ENCODE measurements around the gene RTN4.
"Not testable (repeated sequence)": the region's sequence is repeated elsewhere in the genome, so short reads cannot be mapped to it uniquely, and the experiment has no call there.

Gene RTN4

GRCh38 chr2:55050100-55050994 lies at the start of gene RTN4:
Gene RTN4 (minus strand): TSS chr2:55050451. CDS start chr2:55050300, 151 bp downstream.
- DNase-seq (ENCODE audit: low spot score), result peak; percentile 98

DNA sequence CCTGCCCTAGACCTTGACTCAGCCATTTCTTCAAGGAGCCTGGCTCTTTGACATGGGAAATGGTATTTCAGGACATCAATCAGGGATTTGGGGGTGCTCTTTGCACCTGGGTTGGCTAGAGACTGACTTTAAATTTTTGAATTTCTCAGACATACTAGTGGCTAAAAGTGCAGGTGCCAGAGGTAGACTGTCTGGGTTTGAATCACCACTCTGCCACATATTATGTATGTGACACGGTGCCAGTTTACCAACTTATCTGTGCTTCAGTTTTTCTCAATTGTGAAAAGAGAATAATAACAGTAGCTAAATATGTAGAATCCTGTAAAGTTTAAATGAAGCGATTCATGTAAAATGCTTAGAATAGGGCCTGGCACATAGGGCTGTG lies 49.2 kb upstream of the RTN4 start:
- no peak for DNase-seq (ENCODE audit: low spot score)

DNA sequence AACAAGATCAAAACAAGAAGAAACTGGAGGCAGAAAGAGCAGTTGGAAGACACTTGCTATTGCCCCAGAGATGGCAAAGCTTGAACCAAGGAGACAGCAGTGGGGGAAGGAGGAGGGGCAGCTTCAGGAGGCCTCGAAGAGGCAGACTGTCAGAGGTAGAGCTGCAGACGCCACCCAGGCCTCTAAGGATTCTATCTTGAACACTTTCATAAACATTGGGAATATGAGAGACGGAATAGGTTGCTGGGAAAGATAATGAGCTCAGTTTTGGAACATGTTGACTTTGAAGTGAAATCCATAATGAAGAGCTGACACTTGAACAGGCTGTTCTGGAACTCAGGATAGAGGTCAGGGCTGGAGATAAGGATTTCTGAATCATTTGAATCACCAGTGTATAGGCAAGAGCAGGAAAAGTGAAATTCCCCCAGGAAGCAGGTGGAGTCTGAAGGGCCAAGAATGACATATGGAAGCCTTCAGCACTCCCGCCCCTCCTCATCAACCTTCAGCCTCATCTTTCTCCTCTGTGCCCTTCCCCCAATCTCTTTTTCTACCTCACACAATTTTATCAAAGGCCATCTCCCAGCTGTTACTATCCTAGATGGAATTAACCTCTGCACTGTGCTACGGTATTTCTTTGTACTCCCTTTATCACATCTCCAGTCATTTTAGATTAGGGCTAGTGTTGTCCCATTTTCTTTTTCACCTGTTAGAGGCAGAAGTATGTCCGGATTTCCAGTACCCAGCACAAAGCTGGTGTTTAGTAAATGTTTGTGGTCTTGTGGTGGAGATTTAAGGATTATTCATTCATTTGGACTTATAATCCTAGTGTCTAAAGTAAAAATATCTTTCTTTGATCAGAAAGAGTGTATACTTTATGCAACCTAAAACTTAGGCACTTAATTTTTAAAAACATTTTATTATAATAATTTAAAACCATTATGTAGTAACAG lies 47.5 kb upstream of the RTN4 start:
- no peak for DNase-seq (ENCODE audit: low spot score)

DNA sequence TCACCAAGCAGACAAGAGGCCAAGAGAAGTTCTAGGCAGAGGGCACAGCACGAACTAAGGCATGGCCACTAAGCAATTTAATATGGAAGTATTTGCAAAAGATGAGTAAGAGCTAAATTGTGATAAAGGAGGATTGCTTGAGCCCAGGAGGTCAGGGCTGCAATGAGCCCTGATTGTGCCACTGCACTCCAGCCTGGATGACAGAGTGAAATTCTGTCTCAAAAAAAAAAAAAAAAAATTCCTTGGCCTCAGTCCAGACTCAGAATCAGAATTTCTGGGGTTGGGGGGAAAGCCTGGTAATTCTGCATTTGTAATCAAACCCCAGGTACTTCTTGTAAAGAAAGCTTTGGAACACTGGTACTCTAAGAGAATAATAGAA lies 46.8 kb upstream of the RTN4 start:
- DNase-seq (ENCODE audit: low spot score), result no peak

DNA sequence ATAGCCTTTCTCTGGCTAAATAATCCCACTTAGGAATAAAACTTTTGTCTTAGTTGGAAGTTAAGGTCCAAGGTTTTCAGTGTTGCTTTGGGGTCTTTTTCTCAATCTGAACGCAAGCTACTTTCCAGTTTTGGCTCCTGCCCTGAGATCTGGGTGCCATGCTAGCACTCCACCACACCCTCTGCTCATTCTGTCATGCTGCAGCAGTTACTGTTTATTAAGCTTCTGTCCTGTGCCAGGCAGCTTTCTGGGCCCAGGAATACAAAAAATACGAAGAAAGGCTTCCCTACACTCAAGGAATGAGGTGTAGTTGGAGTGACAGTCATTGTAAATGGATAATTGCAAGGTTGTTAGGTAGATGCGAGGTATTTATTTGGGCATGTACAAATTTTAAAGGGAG lies 46.3 kb upstream of the RTN4 start:
- no peak for DNase-seq (ENCODE audit: low spot score)

DNA sequence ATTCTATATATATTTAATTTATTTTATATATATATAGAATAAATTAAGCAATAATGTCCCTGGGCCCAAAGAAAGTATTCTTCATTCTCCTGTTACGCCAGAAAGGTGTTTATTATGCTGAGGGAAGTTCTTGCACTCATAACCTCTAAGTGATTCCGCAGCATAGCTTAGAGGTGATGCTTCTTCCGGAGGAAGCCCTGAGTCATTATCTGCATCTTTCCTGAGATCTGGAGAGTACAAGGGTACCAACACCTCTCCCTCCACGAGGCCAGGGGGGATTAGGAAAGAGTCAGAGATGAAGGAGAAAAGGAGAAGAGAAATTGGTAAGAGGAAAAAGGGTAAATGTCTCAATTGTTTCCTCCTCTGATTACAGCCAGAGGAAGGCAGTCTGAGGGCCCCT lies 43.1 kb upstream of the RTN4 start:
- DNase-seq (ENCODE audit: low spot score), result no peak

DNA sequence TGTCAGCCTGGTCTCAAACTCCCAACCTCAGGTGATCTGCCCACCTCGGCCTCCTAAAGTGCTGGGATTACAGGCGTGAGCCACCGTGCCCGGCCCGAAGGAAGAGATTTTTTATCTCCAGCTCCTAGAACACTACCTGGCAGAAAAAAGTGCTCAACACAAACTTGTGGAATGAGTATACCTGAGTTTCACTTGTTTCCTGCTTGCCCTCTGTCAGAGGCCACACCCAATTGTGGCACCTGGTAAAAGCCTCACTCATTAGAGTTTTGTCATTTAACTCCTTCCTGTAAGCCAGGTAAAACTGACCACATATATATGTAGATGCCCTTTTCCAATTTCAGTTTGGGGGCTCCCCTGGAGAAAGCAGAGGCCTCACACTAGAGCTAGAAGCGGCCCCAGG lies 42.2 kb upstream of the RTN4 start:
- no peak for DNase-seq (ENCODE audit: low spot score)

GRCh38 chr2:55091681-55092080 lies 41.4 kb upstream of the RTN4 start:
- DNase-seq (ENCODE audit: low spot score), result not testable (repeated sequence)

DNA sequence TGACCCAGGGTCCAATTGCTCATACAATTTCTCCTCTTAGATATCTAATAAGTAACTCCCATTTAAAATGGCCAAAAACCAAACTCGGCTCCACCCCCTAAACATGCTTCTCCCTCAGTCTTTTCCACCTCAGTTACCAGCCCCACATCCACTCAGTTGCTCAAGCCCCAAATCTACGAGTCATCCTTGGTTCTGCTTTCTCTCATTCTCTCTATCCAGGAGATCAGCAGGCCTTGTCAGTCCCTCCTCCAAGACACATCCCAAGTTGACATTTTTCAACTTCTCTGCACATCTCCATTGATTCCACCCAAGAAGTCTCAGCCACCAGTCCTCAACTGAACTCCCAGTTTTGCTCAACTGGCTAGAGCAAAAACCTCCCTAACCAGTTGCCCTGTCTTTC lies 40.5 kb upstream of the RTN4 start:
- no peak for DNase-seq (ENCODE audit: low spot score)

DNA sequence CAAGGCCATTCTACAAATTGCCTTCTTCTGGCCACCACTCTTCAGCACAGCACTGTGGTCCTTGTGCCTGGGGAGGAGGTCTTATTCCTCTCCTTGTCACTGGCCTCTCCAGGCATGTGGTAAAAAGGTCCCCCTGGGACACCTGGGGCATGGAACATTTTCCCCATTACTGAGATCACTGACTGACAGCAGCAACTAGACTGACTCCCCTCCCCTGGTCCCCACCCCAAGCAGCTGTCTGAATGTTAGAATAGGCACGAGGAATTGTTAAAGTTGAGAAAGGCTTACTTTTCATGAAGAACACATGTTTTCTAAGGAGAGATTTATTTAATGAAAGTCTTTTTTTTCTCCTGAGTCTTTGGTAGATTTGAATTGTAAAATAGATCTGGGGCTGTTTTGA lies 39.5 kb upstream of the RTN4 start:
- no peak for DNase-seq (ENCODE audit: low spot score)

GRCh38 chr2:55088400-55088799 lies 38.1 kb upstream of the RTN4 start:
- DNase-seq (ENCODE audit: low spot score), result no peak

- peak; percentile 12 for DNase-seq (ENCODE audit: low spot score)
Measured at GRCh38 chr2:55087936-55088335, 37.7 kb upstream of the RTN4 start.

DNA sequence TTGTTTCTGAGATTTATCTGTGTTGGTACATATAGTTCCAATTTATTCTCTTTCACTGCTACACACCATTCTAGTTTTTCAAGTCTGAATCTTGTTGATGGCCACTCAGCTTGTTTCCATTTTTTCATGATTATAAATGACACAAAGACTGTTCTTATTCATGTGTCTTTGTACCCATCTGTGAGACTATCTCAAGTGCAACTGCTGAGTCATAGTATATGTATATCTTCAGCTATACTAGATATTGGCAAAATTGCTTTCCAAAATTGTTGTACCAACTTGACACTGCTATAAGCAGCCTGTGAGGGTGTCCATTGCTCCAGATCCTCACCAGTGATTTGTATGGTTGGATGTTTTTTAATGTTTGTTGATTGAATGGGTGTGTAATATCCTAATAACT lies 37.2 kb upstream of the RTN4 start:
- DNase-seq (ENCODE audit: low spot score), result peak; percentile 30

- no peak for DNase-seq (ENCODE audit: low spot score)
Measured at GRCh38 chr2:55085113-55086040, 35.1 kb upstream of the RTN4 start.

GRCh38 chr2:55084641-55085040 lies 34.4 kb upstream of the RTN4 start:
- no peak for DNase-seq (ENCODE audit: low spot score)

DNA sequence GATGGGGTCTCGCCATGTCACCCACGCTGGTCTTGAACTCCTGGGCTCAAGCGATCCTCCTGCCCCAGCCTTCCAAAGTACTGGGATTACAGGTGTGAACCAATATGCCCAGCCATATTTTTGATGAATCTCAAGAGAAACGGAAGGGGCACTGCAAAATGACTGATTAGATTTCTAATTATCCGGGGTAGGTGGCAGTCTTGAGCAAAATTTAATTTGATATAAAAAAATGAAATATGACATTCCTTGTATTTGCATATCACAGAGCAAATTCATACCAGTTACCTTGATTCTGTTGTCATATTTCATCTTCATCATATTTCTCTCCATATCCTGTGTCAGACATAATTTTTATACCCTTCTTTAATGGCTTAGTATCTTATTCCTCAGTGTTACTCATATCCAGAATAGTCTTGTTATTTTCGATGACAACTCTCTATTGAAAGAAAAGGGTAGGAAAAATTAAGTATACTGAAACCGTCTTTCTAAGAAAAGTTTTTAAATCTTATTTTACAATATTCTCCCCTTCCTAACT lies 30.0 kb upstream of the RTN4 start:
- DNase-seq (ENCODE audit: low spot score), result no peak

- DNase-seq (ENCODE audit: low spot score), result no peak
Measured at GRCh38 chr2:55078956-55079355, 28.7 kb upstream of the RTN4 start.

DNA sequence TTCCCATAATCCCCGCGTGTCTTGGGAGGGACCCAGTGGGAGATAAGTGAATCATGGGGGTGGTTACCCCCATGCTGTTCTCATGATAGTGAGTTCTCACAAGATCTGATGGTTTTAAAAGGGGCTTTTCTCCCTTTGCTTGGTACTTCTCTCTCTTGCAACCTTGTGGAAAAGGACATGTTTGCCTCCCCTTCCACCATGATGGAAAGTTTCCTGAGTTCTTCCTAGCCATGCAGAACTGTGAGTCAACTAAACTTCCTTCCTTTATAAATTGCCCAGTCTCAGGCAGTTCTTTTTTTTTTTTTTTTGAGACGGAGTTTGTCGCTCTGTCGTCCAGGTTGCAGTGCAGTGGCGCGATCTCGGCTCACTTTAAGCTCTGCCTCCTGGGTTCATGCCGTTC lies 26.5 kb upstream of the RTN4 start:
- DNase-seq (ENCODE audit: low spot score), result no peak

- DNase-seq (ENCODE audit: low spot score), result not testable (repeated sequence)
Measured at GRCh38 chr2:55076019-55076418, 25.8 kb upstream of the RTN4 start.

DNA sequence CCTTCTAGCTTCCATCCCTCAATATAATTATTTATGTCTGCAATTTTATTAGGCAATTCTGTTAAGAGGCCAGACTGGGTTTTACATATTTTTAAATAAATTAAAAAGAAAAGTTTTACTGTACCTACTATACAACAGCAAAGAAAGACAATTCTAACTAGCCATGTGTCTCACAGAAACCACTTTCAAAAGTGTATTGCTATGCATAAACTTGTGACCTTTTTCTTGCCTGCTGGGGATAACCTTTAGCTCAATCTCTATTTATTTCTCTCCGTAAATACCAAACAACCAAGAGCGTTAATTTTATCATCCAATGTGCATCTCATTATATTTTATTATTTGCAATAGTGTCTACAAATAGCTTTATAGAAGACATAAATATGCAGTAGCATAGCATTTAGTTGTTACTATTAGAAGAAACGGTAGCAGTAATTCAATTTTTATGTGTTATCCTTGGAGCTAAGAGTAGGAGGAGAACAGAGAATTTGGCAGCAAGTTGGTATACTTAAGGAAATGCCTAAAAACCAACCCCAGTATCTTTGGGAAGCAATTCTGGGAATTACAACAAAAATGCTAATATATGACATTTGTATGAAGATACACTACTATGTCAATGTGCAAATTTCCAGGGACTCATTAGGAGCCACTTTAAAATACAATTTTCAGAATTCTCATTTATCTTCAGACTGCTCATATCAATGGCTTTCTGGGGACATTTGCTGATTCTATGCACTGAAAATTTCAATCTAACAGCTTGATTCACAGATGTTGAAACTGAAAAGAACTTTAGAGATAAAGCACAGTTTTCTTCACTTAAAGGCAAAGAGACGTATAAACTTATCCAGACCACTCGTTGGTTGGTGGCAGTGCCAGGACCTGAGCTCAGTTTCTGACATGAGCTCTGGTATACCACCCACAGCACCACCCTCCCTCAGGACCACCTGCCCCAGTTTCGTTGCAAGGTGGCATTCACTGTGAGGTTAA lies 23.0 kb upstream of the RTN4 start:
- DNase-seq (ENCODE audit: low spot score), result no peak

Data from hematopoietic multipotent progenitor cell treated with erythropoietin and hydrocortisone succinate and interleukin-3 and kit ligand, for 15 days (in vitro differentiated cells).